Osteocyte (in vitro differentiated cells): ENCODE results near the gene CENPP. TPM values are rescaled to one million over a fixed set of nuclear protein-coding genes. Genes with fewer than 3 reads are reported as not detected.
A peak's percentile ranks its signal among the peaks of the same experiment; 100 is the strongest.
"Not testable (repeated sequence)": the region's sequence is repeated elsewhere in the genome, so short reads cannot be mapped to it uniquely, and the experiment has no call there.

ENCODE experiments used
- DNase-seq: peaks from one replicate; pipeline ENCODE4 v3.0.0; 2021; ENCODE audit warnings: mixed read lengths; ENCODE audit not compliant: unreplicated experiment; ENCODE audit errors: extremely low spot score
- H3K27ac Mint-ChIP-seq: one replicate; pipeline ENCODE4 v1.8.0; 2021; ENCODE audit warnings: mild to moderate bottlenecking, mixed read lengths; ENCODE audit not compliant: unreplicated experiment
- H3K27me3 Mint-ChIP-seq: one replicate; pipeline ENCODE4 v1.8.0; 2021; ENCODE audit warnings: mixed read lengths; ENCODE audit not compliant: unreplicated experiment
- H3K36me3 Mint-ChIP-seq: one replicate; pipeline ENCODE4 v1.8.0; 2021; ENCODE audit warnings: mixed read lengths; ENCODE audit not compliant: unreplicated experiment
- H3K4me1 Mint-ChIP-seq: one replicate; pipeline ENCODE4 v1.8.0; 2021; ENCODE audit warnings: mixed read lengths; ENCODE audit not compliant: unreplicated experiment
- H3K4me3 Mint-ChIP-seq: one replicate; pipeline ENCODE4 v1.8.0; 2021; ENCODE audit warnings: mild to moderate bottlenecking, moderate library complexity, mixed read lengths; ENCODE audit not compliant: unreplicated experiment
- H3K9me3 Mint-ChIP-seq: one replicate; pipeline ENCODE4 v1.8.0; 2021; ENCODE audit warnings: mixed read lengths; ENCODE audit not compliant: unreplicated experiment
- CTCF ChIP-seq: fragments of 200-600 bp; sonication (generic); IDR thresholded peaks from 2 replicates; pipeline ENCODE4 v1.5.0; 2021; ENCODE audit warnings: antibody characterized with exemption, mild to moderate bottlenecking, moderate library complexity
- total RNA-seq: library from RNA; stranded (reverse); gene quantifications from 2 replicates; pipeline ENCODE4 v1.2.1, GENCODE V29; 2021

CENPP gene
- total RNA-seq, 1 donor from 2014 or later, result 11.6 TPM

- Mint-ChIP-seq H3K4me3 (no peak overlapping the region), H3K27me3 (no peaks in the 10 kb centered on the region), H3K9me3 (no peaks in the 10 kb centered on the region), H3K4me1 (peaks cover 33% of the 10 kb centered on the region), H3K27ac (no peak overlapping the region), H3K36me3 (no peaks in the 10 kb centered on the region)
- no peak for DNase-seq
- TF ChIP-seq CTCF, result no peak
Observed at GRCh38 chr9:92592537-92592936, 266.8 kb downstream of the CENPP start.

GRCh38 chr9:92592946-92593861, 267.5 kb downstream of the CENPP start:
- no peak for TF ChIP-seq CTCF
- Mint-ChIP-seq H3K36me3 (no peaks in the 10 kb centered on the region), H3K27ac (peak overlapping the region; percentile 39), H3K27me3 (no peaks in the 10 kb centered on the region), H3K9me3 (no peaks in the 10 kb centered on the region), H3K4me3 (no peak overlapping the region), H3K4me1 (peaks cover 40% of the 10 kb centered on the region)
- DNase-seq, result no peak

GRCh38 chr9:92595075-92595474, 269.3 kb downstream of the CENPP start:
- not testable (repeated sequence) for H3K36me3 Mint-ChIP-seq, H3K27ac Mint-ChIP-seq, DNase-seq, H3K9me3 Mint-ChIP-seq, H3K27me3 Mint-ChIP-seq, H3K4me3 Mint-ChIP-seq
- peaks cover 46% of the 10 kb centered on the region for H3K4me1 Mint-ChIP-seq

- Mint-ChIP-seq H3K27me3 (no peaks in the 10 kb centered on the region), H3K36me3 (no peaks in the 10 kb centered on the region), H3K4me3 (no peak overlapping the region), H3K9me3 (no peaks in the 10 kb centered on the region), H3K4me1 (peaks cover 46% of the 10 kb centered on the region), H3K27ac (no peak overlapping the region)
- TF ChIP-seq CTCF, result no peak
- DNase-seq, result no peak
Observed at GRCh38 chr9:92595930-92596329, 270.2 kb downstream of the CENPP start.

- H3K4me1 Mint-ChIP-seq, result peaks cover 56% of the 10 kb centered on the region
- no peak for TF ChIP-seq CTCF
- peak overlapping the region; percentile 63 for H3K27ac Mint-ChIP-seq
- H3K9me3 Mint-ChIP-seq, result no peaks in the 10 kb centered on the region
- H3K27me3 Mint-ChIP-seq, result no peaks in the 10 kb centered on the region
- H3K4me3 Mint-ChIP-seq, result no peak overlapping the region
- no peak for DNase-seq
- H3K36me3 Mint-ChIP-seq, result peaks cover 4% of the 10 kb centered on the region
Observed at GRCh38 chr9:92598382-92598781, 272.6 kb downstream of the CENPP start.
